ENCODE data around the gene HOXD10.

- TF ChIP-seq FOXP1 (IDR thresholded peaks at IDR 0.05) = no peak
- TF ChIP-seq FOXP1 (CRISPR knock-in tag; IDR thresholded peaks at IDR 0.05) = no peak
- TF ChIP-seq AGO1 (IDR thresholded peaks at IDR 0.05; ENCODE audit: low read depth, low read length, poor library complexity, severe bottlenecking) = no peak
- TF ChIP-seq THRA (CRISPR knock-in tag; IDR thresholded peaks at IDR 0.05; ENCODE audit: borderline replicate concordance) = no peak
These were observed 41.1 kb downstream of the HOXD10 start for GRCh38 chr2:176157499-176158185.

Measured in HepG2 (cell line).